Lower leg skin (tissue), 4 donors: Measurements from ENCODE around the gene OSBP. TPM values are rescaled to one million over a fixed set of nuclear protein-coding genes. Genes with fewer than 3 reads are reported as not detected.
"Not testable (repeated sequence)": the region's sequence is repeated elsewhere in the genome, so short reads cannot be mapped to it uniquely, and the experiment has no call there.

Experiments used
- DNase-seq, 2 donors: peaks; one replicate each; pipeline ENCODE4 v3.0.0-alpha.2; 2019; ENCODE audit warnings: low spot score in 2 of 2
- H3K4me3 ChIP-seq: fragments of 200-600 bp; sonication (generic); 2 replicates; pipeline ENCODE4 v1.5.1; 2017; ENCODE audit warnings: mild to moderate bottlenecking, low read depth; ENCODE audit not compliant: poor library complexity, severe bottlenecking
- CTCF ChIP-seq, 3 donors: fragments of 450-650 bp; IDR thresholded peaks; one replicate each; pipeline ENCODE4 v1.5.1; 2016; ENCODE audit warnings: antibody characterized with exemption in 3 of 3, mild to moderate bottlenecking in 3 of 3, moderate library complexity in 2 of 3
- POLR2A ChIP-seq, 2 donors: fragments of 450-650 bp; IDR thresholded peaks; one replicate each; pipeline ENCODE4 v1.6.1; 2016 to 2017; ENCODE audit warnings: antibody characterized with exemption in 2 of 2, mild to moderate bottlenecking in 1 of 2, moderate library complexity in 1 of 2
- WGBS, 2 donors: methylation state at CpG; one replicate each; pipeline ENCODE4 v1.1.5; 2018; 5-methylcytosine and 5-hydroxymethylcytosine counted together
- intact Hi-C: fragments of 100-400 bp; cut with DNase I; formaldehyde crosslinking; loops from one replicate; pipeline ENCODE4 v1.15.0; 2023; ENCODE audit warnings: low total_unique reads
- total RNA-seq, 4 donors: library from RNA; depleted of rRNA; stranded (reverse); fragments of >200 nt; gene quantifications; one replicate each; pipeline ENCODE4 v1.1.0, GENCODE V29; 2016

The OSBP gene
- total RNA-seq, 4 donors from 2014 or later, result 42.4 to 52.9 (median 43.8) TPM

GRCh38 chr11:59647245-59647980 lies 31.8 kb upstream of the OSBP start:
- TF ChIP-seq CTCF (IDR thresholded peaks at IDR 0.05), result no peak
- no peak overlapping the region for H3K4me3 ChIP-seq
- DNase-seq, result no peak
- intact Hi-C loops, result no loop called here
- WGBS, 2 donors, result 87 to 88% methylated on average over 3 of the region's 3 CpGs

GRCh38 chr11:59644528-59644927 lies 29.0 kb upstream of the OSBP start:
- 54 to 64% methylated on average over 3 of the region's 3 CpGs for WGBS, 2 donors
- intact Hi-C loops, result no loop called here
- no peak overlapping the region for H3K4me3 ChIP-seq
- DNase-seq, result no peak
- TF ChIP-seq CTCF (IDR thresholded peaks at IDR 0.05), result no peak

GRCh38 chr11:59643390-59643789 lies 27.8 kb upstream of the OSBP start:
- TF ChIP-seq CTCF (IDR thresholded peaks at IDR 0.05), result no peak
- TF ChIP-seq POLR2A (IDR thresholded peaks at IDR 0.05), result no peak
- no peak overlapping the region for H3K4me3 ChIP-seq
- intact Hi-C loops, result no loop called here
- 93 to 95% methylated on average over 3 of the region's 3 CpGs for WGBS, 2 donors
- no peak for DNase-seq

GRCh38 chr11:59641156-59641555 lies 25.6 kb upstream of the OSBP start:
- no peak overlapping the region for H3K4me3 ChIP-seq
- TF ChIP-seq CTCF (IDR thresholded peaks at IDR 0.05), result no peak
- no peak for TF ChIP-seq POLR2A (IDR thresholded peaks at IDR 0.05)
- no peak for DNase-seq
- intact Hi-C loops, result no loop called here
- WGBS, 2 donors, result 79 to 84% methylated on average over 3 of the region's 3 CpGs

GRCh38 chr11:59630493-59630892 lies 14.9 kb upstream of the OSBP start:
- DNase-seq, result no peak
- no peak overlapping the region for H3K4me3 ChIP-seq
- WGBS, 2 donors, result 83 to 88% methylated on average over 2 of the region's 2 CpGs
- intact Hi-C loops, result no loop called here
- no peak for TF ChIP-seq POLR2A (IDR thresholded peaks at IDR 0.05)

GRCh38 chr11:59629996-59630395 lies 14.4 kb upstream of the OSBP start:
- H3K4me3 ChIP-seq, result no peak overlapping the region
- TF ChIP-seq POLR2A (IDR thresholded peaks at IDR 0.05) (no peak), CTCF (IDR thresholded peaks at IDR 0.05) (no peak)
- intact Hi-C loops, result no loop called here
- no peak for DNase-seq

GRCh38 chr11:59626969-59627368 lies 11.4 kb upstream of the OSBP start:
- DNase-seq, intact Hi-C loops, H3K4me3 ChIP-seq: not testable (repeated sequence)
- WGBS, 2 donors, result 82 to 85% methylated on average over 4 of the region's 4 CpGs
